Measurements from ENCODE around the gene ELAC1.
"Not testable (repeated sequence)": the region's sequence is repeated elsewhere in the genome, so short reads cannot be mapped to it uniquely, and the experiment has no call there.

Gene ELAC1, protein sequence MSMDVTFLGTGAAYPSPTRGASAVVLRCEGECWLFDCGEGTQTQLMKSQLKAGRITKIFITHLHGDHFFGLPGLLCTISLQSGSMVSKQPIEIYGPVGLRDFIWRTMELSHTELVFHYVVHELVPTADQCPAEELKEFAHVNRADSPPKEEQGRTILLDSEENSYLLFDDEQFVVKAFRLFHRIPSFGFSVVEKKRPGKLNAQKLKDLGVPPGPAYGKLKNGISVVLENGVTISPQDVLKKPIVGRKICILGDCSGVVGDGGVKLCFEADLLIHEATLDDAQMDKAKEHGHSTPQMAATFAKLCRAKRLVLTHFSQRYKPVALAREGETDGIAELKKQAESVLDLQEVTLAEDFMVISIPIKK

GRCh38 chr18:50967714-50968661, at the start of gene ELAC1:
Gene ELAC1 (plus strand): TSS chr18:50968040. CDS start chr18:50974405, 6,365 bp downstream.
- peak; percentile 57 for DNase-seq (ENCODE audit: low spot score)

- no peak for DNase-seq (ENCODE audit: low spot score)
Observed at GRCh38 chr18:50918153-50918552, 49.7 kb upstream of the ELAC1 start.

DNA sequence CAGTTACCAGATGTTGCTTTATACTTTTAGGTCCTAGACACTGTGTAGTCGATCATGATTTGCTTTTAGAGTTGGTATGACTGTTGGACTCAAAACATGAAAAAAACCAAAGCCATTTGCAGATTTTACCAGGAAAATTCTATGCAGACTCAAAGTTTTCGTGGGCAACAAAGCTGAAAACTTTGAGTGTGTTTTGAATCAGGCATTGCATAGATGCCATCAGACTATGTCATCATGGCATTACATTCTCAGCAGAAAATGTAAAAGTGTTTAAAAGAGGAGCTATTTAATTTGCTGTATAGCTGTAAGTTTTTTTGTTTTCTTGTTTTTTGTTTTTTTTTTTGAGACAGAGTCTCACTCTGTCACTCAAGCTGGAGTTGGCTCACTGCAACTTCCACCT, 43.5 kb upstream of the ELAC1 start:
- no peak for DNase-seq (ENCODE audit: low spot score)

- DNase-seq (ENCODE audit: low spot score): no peak
Observed at GRCh38 chr18:50926521-50926920, 41.3 kb upstream of the ELAC1 start.

DNA sequence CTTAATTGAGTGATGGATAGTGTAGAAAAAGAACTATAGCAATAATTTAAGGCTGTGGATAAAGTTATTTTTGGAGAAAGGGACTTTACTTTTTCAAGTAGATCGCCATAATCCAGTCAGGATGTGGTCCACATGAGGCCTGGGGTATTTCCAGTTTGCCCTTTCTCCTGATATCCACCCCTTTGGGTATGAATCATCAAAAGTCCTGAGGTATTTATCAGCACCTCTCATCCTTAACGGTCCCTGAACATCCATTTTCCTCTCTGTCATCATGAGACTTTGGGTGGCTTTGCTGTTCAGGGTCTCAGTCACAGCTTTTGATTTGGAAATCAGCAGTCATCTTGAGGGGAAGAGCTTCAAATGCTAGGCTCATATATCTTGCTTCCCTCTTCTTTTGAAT, 39.3 kb upstream of the ELAC1 start:
- DNase-seq (ENCODE audit: low spot score): no peak

- DNase-seq (ENCODE audit: low spot score): no peak
Observed at GRCh38 chr18:50933684-50934083, 34.2 kb upstream of the ELAC1 start.

GRCh38 chr18:50934545-50935211, 33.2 kb upstream of the ELAC1 start:
- DNase-seq (ENCODE audit: low spot score): no peak

DNA sequence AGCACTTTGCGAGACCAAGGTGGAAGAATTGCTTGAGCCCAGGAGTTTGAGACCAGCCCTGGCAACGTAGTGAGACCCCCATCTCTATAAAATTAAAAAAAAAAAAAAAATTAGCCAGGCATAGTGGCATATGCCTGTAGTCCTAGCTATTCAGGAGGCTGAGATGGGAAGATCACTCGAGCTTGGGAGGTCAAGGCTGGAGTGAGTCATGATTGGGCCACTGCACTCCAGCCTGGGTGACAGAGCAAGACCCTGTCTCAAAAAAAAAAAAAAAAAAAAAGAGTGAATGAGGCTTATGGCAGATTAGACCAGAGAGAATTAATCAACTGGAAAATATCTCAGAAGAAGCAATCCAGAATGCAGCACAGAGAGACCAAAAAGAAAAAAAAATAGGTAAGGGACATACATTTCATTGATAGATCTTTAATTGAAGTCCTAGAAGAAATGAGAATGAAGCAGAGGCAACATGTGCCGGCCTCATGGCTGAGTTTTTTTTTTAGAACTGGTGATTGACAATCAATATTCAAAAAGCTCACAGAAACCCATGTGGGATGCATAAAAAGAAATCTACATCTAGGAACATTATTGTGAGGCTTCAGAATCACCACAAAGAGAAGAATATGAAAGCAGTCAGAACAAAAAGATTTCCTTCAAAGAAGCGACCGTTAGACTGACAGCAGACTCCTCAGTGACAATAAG, 32.2 kb upstream of the ELAC1 start:
- no peak for DNase-seq (ENCODE audit: low spot score)

- no peak for DNase-seq (ENCODE audit: low spot score)
Observed at GRCh38 chr18:50937183-50937582, 30.7 kb upstream of the ELAC1 start.

DNA sequence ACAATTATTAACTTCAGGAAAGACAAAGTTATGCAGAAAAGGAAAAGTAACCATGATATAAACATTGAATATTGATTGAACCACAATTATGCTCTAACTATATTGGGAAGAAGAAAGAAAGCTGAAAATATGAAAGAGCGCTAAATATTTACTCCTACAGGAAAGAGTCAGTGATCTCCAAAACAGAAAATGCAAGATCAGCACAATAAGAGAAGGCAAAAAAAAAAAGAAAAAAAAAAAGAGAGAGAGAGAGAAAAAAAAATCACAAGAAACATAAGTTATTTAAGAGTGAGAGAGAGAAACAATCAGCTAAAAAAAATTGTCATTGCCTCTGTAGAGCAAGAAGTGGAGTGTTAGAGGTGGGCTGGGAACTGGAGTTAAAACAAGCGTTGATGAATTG, 28.9 kb upstream of the ELAC1 start:
- no peak for DNase-seq (ENCODE audit: low spot score)

GRCh38 chr18:50944245-50944932, 23.5 kb upstream of the ELAC1 start:
- no peak for DNase-seq (ENCODE audit: low spot score)

GRCh38 chr18:50945918-50946317, 21.9 kb upstream of the ELAC1 start:
- DNase-seq (ENCODE audit: low spot score): not testable (repeated sequence)

DNA sequence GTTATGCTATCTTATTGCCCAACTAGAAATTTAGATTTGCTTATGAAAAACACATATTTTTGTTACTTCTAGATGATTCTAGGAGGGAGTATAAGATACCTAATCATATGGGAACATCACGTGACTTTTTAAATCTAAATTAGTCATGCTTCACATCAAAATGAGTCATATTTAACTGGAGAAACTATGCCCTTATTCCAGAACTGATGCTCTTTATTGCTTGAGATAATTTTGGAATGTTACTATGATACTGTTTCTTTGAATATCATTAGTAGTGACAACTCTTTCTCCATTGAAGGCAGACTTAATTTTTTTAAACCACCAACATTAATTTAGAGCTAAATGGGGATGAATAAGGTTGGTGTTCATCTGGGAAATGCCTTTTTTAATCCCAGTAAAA, 19.9 kb upstream of the ELAC1 start:
- no peak for DNase-seq (ENCODE audit: low spot score)

DNA sequence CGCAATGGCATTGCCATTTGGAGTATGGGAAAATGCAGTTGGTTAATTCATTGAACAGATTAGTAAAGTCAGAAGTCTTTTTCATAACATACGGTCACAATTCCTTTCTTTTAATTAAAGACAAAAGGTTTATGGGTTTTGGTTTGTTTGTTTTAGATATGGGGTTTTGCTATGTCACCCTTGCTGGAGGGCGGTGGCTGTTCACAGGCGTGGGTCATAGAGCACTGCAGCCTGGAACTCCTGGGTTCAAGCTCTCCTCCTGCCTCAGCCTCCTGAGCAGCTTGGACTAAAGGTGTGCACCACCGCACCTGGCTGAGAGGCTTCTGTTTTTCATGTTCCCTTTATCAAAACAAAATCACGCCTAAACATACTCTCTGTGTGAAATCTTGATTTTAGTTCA, 18.7 kb upstream of the ELAC1 start:
- no peak for DNase-seq (ENCODE audit: low spot score)

DNA sequence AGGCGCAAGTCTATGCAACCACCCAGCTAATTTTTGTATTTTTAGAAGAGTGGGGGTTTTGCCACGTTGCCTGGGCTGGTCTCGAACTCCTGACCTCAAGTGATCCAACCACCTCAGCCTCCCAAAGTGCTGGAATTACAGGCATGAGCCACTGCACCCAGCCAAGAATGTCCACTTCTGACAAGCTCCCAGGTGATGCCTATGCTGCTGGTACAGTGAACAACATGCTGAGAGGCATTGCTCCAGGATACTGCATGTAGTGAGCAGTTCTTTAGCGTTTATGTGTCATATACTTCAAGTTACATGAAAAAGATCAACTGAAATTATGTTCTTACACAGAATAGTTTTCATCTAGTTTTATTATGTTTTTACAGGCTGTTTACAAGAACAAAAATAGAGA, 17.2 kb upstream of the ELAC1 start:
- no peak for DNase-seq (ENCODE audit: low spot score)

DNA sequence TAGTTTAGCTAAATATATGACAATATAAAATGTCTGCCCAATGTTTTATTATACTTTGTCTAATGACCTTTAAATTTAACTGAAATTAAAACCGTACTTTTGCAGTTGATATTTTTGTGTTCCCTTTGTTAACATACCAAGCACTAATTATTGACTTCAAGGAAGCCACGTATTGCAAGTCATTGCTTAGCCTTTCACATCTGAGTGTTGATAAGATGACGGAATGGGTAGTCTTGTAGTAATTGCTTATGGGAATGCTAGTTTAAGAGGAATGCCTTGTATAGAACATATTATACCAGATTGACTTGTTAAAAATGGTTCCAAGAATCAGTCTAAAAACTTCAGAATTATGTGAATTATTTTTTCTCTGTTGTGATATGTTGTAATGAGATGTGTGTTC, 14.0 kb upstream of the ELAC1 start:
- no peak for DNase-seq (ENCODE audit: low spot score)

DNA sequence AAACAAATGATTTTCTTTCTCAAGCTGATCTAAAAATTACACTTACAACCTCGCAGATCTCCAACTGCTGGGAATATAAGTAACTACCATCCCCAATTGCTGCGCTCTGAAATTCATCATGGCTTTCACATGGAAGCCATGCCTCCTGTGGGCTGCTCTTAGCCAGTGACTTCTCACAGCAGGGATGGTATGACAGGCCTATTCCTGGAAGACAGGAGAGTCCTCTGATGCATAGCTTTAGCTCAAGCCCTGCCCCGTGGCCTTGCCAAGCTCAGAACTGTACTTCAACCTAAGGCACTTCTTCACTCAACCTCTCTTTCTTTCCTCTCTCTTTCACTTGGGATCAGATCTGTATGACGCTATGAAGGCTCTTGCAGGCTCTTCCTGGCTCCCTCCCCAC, 12.6 kb upstream of the ELAC1 start:
- DNase-seq (ENCODE audit: low spot score): no peak

DNA sequence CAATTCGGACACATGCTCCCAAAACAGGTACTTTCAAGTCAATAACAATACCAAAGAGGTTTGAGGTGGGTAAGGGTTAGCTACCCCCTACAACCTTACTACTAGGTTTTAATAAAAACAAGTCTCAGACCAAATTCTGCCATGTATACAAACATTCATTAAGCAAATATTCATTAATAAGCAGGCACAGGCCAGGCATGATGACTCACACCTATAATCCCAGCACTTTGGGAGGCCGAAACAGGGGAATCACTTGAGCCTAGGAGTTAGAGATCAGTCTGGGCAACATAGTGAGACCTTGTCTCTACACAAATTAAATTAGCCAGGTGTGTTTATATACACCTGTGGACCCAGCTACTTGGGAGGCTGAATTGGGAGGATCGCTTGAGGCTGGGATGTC, 11.7 kb upstream of the ELAC1 start:
- no peak for DNase-seq (ENCODE audit: low spot score)

- DNase-seq (ENCODE audit: low spot score): no peak
Observed at GRCh38 chr18:50961974-50962373, 5.9 kb upstream of the ELAC1 start.

DNA sequence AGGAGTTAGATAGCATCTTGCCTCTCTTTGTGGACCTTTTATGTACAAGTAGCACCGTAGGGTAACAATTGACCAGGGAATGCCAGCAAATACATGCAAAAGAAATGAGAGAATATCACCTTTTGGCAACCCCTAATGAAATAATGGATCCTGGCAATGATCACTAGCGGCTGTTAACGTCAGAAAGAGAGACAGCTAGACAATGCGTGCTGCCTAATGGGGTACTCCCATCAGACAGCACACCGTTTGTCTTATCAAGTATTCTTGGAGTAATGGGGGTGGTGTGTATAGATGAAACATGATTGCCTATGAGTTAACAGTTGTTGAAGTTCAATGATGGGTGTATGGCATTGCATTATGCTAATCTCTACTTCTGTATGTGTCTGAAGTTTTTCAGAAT, 1.6 kb downstream of the ELAC1 start:
- no peak for DNase-seq (ENCODE audit: low spot score)

GRCh38 chr18:50970006-50970405, 2.2 kb downstream of the ELAC1 start:
- DNase-seq (ENCODE audit: low spot score): no peak
